IMR-90 (cell line): ENCODE measurements around the gene NUDCD2.

ENCODE experiments used
- BHLHE40 ChIP-seq: fragments of 150-350 bp; IDR thresholded peaks from 2 replicates; pipeline ENCODE4 v1.6.1; 2016; ENCODE audit warnings: mild to moderate bottlenecking, low read depth, low read length
- CEBPB ChIP-seq: IDR thresholded peaks from 2 replicates; pipeline ENCODE4 v1.6.1; 2012; ENCODE audit warnings: low read depth, low read length, improper control_type of control experiment
- CHD1 ChIP-seq: IDR thresholded peaks from 2 replicates; pipeline ENCODE4 v1.6.1; 2012; ENCODE audit warnings: low read depth, low read length, improper control_type of control experiment
- MAFK ChIP-seq: IDR thresholded peaks from 2 replicates; pipeline ENCODE4 v1.6.1; 2012; ENCODE audit warnings: low read depth, low read length, improper control_type of control experiment
- MAZ ChIP-seq: IDR thresholded peaks from 2 replicates; pipeline ENCODE4 v1.6.1; 2012; ENCODE audit warnings: low read depth, mild to moderate bottlenecking, low read length, improper control_type of control experiment, moderate library complexity, borderline replicate concordance
- POLR2A ChIP-seq: IDR thresholded peaks from 2 replicates; pipeline ENCODE4 v1.6.1; 2012; ENCODE audit warnings: mild to moderate bottlenecking, low read depth, low read length
- RAD21 ChIP-seq: IDR thresholded peaks from 2 replicates; pipeline ENCODE4 v1.6.1; 2012; ENCODE audit warnings: low read length, improper control_type of control experiment
- RCOR1 ChIP-seq: IDR thresholded peaks from 2 replicates; pipeline ENCODE4 v1.6.1; 2012; ENCODE audit warnings: mild to moderate bottlenecking, low read length, improper control_type of control experiment; ENCODE audit not compliant: insufficient replicate concordance
- RFX5 ChIP-seq: IDR thresholded peaks from 2 replicates; pipeline ENCODE4 v1.8.0; 2012; ENCODE audit warnings: low read depth, mild to moderate bottlenecking, low read length, moderate library complexity
- SMC3 ChIP-seq: fragments of 150-350 bp; IDR thresholded peaks from 2 replicates; pipeline ENCODE4 v1.6.1; 2016; ENCODE audit warnings: low read depth, mild to moderate bottlenecking, antibody characterized with exemption, low read length, moderate library complexity
- TF ChIP-seq, protein P1 (sequence below): conservative IDR thresholded peaks from 2 replicates; pipeline ENCODE4 v1.5.1; 2012; ENCODE audit warnings: mild to moderate bottlenecking, low read depth, low read length, improper control_type of control experiment
- TF ChIP-seq, protein P2 (sequence below): fragments of 150-350 bp; IDR thresholded peaks from 2 replicates; pipeline ENCODE4 v1.6.1; 2016; ENCODE audit warnings: low read depth, mild to moderate bottlenecking, low read length, moderate library complexity, borderline replicate concordance

DNA sequence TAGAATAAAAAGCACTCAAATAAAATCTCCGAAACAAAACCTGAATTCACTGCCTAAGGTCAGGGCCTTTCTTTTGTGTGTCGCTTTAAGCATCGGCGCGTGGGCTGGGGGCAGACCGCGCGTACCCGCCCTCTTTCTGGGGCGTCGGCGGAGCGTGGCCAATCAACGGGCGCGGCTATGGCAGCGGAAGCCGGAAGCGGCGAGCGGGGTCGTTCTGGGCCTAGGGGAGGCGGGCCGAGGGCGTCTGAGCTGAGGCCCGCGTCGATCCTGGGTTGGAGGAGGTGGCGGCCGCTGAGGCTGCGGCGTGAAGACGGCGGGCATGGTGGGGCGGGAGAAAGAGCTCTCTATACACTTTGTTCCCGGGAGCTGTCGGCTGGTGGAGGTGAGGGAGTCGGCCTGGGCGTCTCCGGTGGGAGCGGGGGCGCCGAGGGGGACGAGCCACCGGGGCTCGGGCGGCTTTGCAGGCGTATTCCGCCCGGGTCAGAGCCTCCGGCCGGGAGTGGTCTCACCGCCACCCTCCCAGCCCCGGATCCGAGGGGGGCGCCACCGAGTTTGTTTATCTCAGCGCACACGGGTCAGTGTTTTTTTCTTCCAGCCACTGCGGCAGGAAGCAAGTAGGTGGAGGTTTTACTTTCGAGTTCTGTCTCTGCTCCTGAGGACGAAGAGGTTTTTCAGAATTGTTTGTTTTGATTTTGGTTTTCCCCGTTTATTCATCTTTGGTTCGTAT lies 45.6 kb upstream of the NUDCD2 start, which contains the start of gene MAT2B:
- TF ChIP-seq, protein P1, sequence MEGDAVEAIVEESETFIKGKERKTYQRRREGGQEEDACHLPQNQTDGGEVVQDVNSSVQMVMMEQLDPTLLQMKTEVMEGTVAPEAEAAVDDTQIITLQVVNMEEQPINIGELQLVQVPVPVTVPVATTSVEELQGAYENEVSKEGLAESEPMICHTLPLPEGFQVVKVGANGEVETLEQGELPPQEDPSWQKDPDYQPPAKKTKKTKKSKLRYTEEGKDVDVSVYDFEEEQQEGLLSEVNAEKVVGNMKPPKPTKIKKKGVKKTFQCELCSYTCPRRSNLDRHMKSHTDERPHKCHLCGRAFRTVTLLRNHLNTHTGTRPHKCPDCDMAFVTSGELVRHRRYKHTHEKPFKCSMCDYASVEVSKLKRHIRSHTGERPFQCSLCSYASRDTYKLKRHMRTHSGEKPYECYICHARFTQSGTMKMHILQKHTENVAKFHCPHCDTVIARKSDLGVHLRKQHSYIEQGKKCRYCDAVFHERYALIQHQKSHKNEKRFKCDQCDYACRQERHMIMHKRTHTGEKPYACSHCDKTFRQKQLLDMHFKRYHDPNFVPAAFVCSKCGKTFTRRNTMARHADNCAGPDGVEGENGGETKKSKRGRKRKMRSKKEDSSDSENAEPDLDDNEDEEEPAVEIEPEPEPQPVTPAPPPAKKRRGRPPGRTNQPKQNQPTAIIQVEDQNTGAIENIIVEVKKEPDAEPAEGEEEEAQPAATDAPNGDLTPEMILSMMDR = peak; percentile 60
- TF ChIP-seq RFX5 = no peak
- no peak for TF ChIP-seq MAFK
- TF ChIP-seq POLR2A = peak; percentile 85
- TF ChIP-seq MAZ = peak; percentile 86
- no peak for TF ChIP-seq SMC3
- no peak for TF ChIP-seq CEBPB
- TF ChIP-seq BHLHE40 = 0 out of 2 replicates have a peak, but pooled peaks have one; percentile 23
- TF ChIP-seq, protein P2, sequence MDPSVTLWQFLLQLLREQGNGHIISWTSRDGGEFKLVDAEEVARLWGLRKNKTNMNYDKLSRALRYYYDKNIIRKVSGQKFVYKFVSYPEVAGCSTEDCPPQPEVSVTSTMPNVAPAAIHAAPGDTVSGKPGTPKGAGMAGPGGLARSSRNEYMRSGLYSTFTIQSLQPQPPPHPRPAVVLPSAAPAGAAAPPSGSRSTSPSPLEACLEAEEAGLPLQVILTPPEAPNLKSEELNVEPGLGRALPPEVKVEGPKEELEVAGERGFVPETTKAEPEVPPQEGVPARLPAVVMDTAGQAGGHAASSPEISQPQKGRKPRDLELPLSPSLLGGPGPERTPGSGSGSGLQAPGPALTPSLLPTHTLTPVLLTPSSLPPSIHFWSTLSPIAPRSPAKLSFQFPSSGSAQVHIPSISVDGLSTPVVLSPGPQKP = no peak
- TF ChIP-seq RAD21 = no peak
- no peak for TF ChIP-seq CHD1
- TF ChIP-seq RCOR1 = no peak
